IMR-90 (cell line): ENCODE data around the gene GARNL3. TPM values are rescaled to one million over a fixed set of nuclear protein-coding genes. Genes with fewer than 3 reads are reported as not detected.

Experiments
- ATAC-seq: fragments of 200-7000 bp; cut with Tn5 transposase; 2 replicates; pipeline ENCODE4 v1.9.1; 2020; ENCODE audit warnings: low read depth, mild to moderate bottlenecking, moderate library complexity
- BruUV-seq: library from RNA; stranded (reverse); fragments of 400-500 nt; replicated peaks from 2 replicates; lab custom pipeline; 2021; lab: Mats Ljungman, UMichigan
- CTCF ChIA-PET: fragments of 300-600 bp; formaldehyde crosslinking; extraction: SDS; loops from one replicate; lab custom pipeline; 2021; ENCODE audit warnings: antibody characterized with exemption; lab: Yijun Ruan, JAX
- POLR2A ChIA-PET: fragments of 300-600 bp; sonication (Branson Sonifier 250); formaldehyde crosslinking; loops from one replicate; lab custom pipeline; 2022; ENCODE audit warnings: antibody characterized with exemption; ENCODE audit not compliant: unreplicated experiment; lab: Charles Lee
- DNase-seq: peaks from one replicate; pipeline ENCODE4 v3.0.0; 2013
- H2AFZ ChIP-seq: replicated peaks from 2 replicates; pipeline ENCODE3; 2013; ENCODE audit warnings: low read length, mild to moderate bottlenecking; ENCODE audit not compliant: poor library complexity
- H2AK5ac ChIP-seq: 2 replicates; pipeline ENCODE4 v1.6.1; 2013; ENCODE audit warnings: low read depth, low read length, inconsistent platforms
- H2AK9ac ChIP-seq: replicated peaks from 2 replicates; pipeline ENCODE3; 2013; ENCODE audit warnings: mild to moderate bottlenecking, low read depth, low read length, moderate library complexity; ENCODE audit not compliant: poor library complexity
- H2BK120ac ChIP-seq: 2 replicates; pipeline ENCODE4 v1.6.1; 2013; ENCODE audit warnings: low read depth, low read length, inconsistent platforms
- H2BK15ac ChIP-seq: 3 replicates; pipeline ENCODE4 v1.6.1; 2013; ENCODE audit warnings: low read depth, low read length, inconsistent platforms
- H2BK20ac ChIP-seq: 2 replicates; pipeline ENCODE4 v1.6.1; 2013; ENCODE audit warnings: low read depth, mild to moderate bottlenecking, inconsistent platforms, low read length, moderate library complexity
- H2BK5ac ChIP-seq: 2 replicates; pipeline ENCODE4 v1.6.1; 2013; ENCODE audit warnings: mild to moderate bottlenecking, low read depth, low read length, inconsistent platforms; ENCODE audit not compliant: poor library complexity, severe bottlenecking
- H3K14ac ChIP-seq: replicated peaks from 2 replicates; pipeline ENCODE4 v1.6.1; 2013; ENCODE audit warnings: low read depth, low read length, inconsistent platforms
- H3K18ac ChIP-seq: 2 replicates; pipeline ENCODE4 v1.6.1; 2013; ENCODE audit warnings: low read depth, low read length, control low read depth
- H3K23ac ChIP-seq: 2 replicates; pipeline ENCODE4 v1.6.1; 2013; ENCODE audit warnings: low read depth, low read length, inconsistent platforms
- H3K27ac ChIP-seq: 2 replicates; pipeline ENCODE4 v1.5.1; 2013; ENCODE audit warnings: mild to moderate bottlenecking, control low read depth, low read length; ENCODE audit not compliant: insufficient read depth
- H3K27me3 ChIP-seq: 2 replicates; pipeline ENCODE4 v1.6.1; 2013; ENCODE audit warnings: low read length; ENCODE audit not compliant: control insufficient read depth, insufficient read depth
- H3K36me3 ChIP-seq: 2 replicates; pipeline ENCODE4 v1.6.1; 2013; ENCODE audit warnings: low read length, mixed read lengths; ENCODE audit not compliant: control insufficient read depth, insufficient read depth
- H3K4ac ChIP-seq: 2 replicates; pipeline ENCODE4 v1.6.1; 2013; ENCODE audit warnings: low read depth, low read length, inconsistent platforms
- H3K4me1 ChIP-seq: 2 replicates; pipeline ENCODE4 v1.6.1; 2013; ENCODE audit warnings: low read length, mixed read lengths; ENCODE audit not compliant: control insufficient read depth, insufficient read depth
- H3K4me2 ChIP-seq: 2 replicates; pipeline ENCODE4 v1.6.1; 2013; ENCODE audit warnings: low read depth, mild to moderate bottlenecking, control low read depth, low read length, moderate library complexity
- H3K4me3 ChIP-seq: 2 replicates; pipeline ENCODE4 v1.5.1; 2013; ENCODE audit warnings: low read depth, mild to moderate bottlenecking, control low read depth, low read length, moderate library complexity; ENCODE audit not compliant: insufficient read depth
- H3K56ac ChIP-seq: 2 replicates; pipeline ENCODE4 v1.6.1; 2013; ENCODE audit warnings: low read length, inconsistent platforms; ENCODE audit not compliant: insufficient read depth; ENCODE audit errors: extremely low read depth
- H3K79me1 ChIP-seq, 2 experiments: 2 replicates each; pipeline ENCODE4 v1.6.1; 2013; ENCODE audit warnings: low read length in 2 of 2, inconsistent platforms in 1 of 2, low read depth in 1 of 2
- H3K9ac ChIP-seq: 2 replicates; pipeline ENCODE4 v1.6.1; 2013; ENCODE audit warnings: low read depth, low read length, control low read depth
- H3K9me1 ChIP-seq: 2 replicates; pipeline ENCODE4 v1.6.1; 2013; ENCODE audit warnings: low read length, inconsistent platforms; ENCODE audit not compliant: insufficient read depth
- H3K9me3 ChIP-seq: 2 replicates; pipeline ENCODE4 v1.6.1; 2013; ENCODE audit warnings: low read length; ENCODE audit not compliant: control insufficient read depth, insufficient read depth
- H4K20me1 ChIP-seq: 2 replicates; pipeline ENCODE4 v1.6.1; 2013; ENCODE audit warnings: low read length, inconsistent platforms; ENCODE audit not compliant: insufficient read depth
- H4K5ac ChIP-seq: 2 replicates; pipeline ENCODE4 v1.6.1; 2013; ENCODE audit warnings: mild to moderate bottlenecking, low read depth, low read length, control low read depth
- H4K8ac ChIP-seq, 2 experiments: 2 replicates each; pipeline ENCODE4 v1.6.1; 2013; ENCODE audit warnings: low read depth in 2 of 2, low read length in 2 of 2, control low read depth in 1 of 2, inconsistent platforms in 1 of 2
- H4K91ac ChIP-seq: 2 replicates; pipeline ENCODE4 v1.6.1; 2013; ENCODE audit warnings: low read depth, low read length, inconsistent platforms; ENCODE audit not compliant: insufficient read depth
- BHLHE40 ChIP-seq: fragments of 150-350 bp; IDR thresholded peaks from 2 replicates; pipeline ENCODE4 v1.6.1; 2016; ENCODE audit warnings: mild to moderate bottlenecking, low read depth, low read length
- CEBPB ChIP-seq: IDR thresholded peaks from 2 replicates; pipeline ENCODE4 v1.6.1; 2012; ENCODE audit warnings: low read depth, low read length, improper control_type of control experiment
- CHD1 ChIP-seq: IDR thresholded peaks from 2 replicates; pipeline ENCODE4 v1.6.1; 2012; ENCODE audit warnings: low read depth, low read length, improper control_type of control experiment
- FOS ChIP-seq: fragments of 150-350 bp; IDR thresholded peaks from 2 replicates; pipeline ENCODE4 v1.6.1; 2016; ENCODE audit warnings: low read depth, low read length
- MAZ ChIP-seq: IDR thresholded peaks from 2 replicates; pipeline ENCODE4 v1.6.1; 2012; ENCODE audit warnings: low read depth, mild to moderate bottlenecking, low read length, improper control_type of control experiment, moderate library complexity, borderline replicate concordance
- POLR2A ChIP-seq: IDR thresholded peaks from 2 replicates; pipeline ENCODE4 v1.6.1; 2012; ENCODE audit warnings: mild to moderate bottlenecking, low read depth, low read length
- WGBS, 2 experiments: methylation state at CpG; one replicate each; pipeline versions ENCODE4 v1.1.5 to v1.1.7; 2013; ENCODE audit warnings: missing lambda C conversion rate in 2 of 2; ENCODE audit not compliant: insufficient read length in 1 of 2; ENCODE audit errors: extremely low coverage in 2 of 2; 5-methylcytosine and 5-hydroxymethylcytosine counted together
- dilution Hi-C: fragments of 300-500 bp; cut with HindIII; formaldehyde crosslinking; loops from one replicate; pipeline ENCODE4 v1.14.3; 2018; ENCODE audit warnings: low sequenced_read_pairs; ENCODE audit not compliant: unreplicated experiment
- in situ Hi-C: fragments of 300-500 bp; cut with MboI; formaldehyde crosslinking; loops from 3 replicates; pipeline ENCODE4 v1.14.3; 2019; ENCODE audit warnings: low sequenced_read_pairs, inconsistent platforms, mixed read lengths
- intact Hi-C: fragments of 100-400 bp; cut with micrococcal nuclease; formaldehyde crosslinking; loops from 2 replicates; pipeline ENCODE4 v1.10.0; 2022
- polyA plus RNA-seq, 3 experiments: library from polyadenylated mRNA; depleted of rRNA; stranded (reverse); fragments of >200 nt; gene quantifications; 2 replicates each; pipeline ENCODE4 v1.2.3, GENCODE V29; 2012; ENCODE audit warnings: low replicate concordance in 1 of 3
- total RNA-seq: library from RNA; depleted of rRNA; stranded (reverse); fragments of >200 nt; gene quantifications from 2 replicates; pipeline ENCODE4 v1.2.3, GENCODE V29; 2012

The GARNL3 gene
- total and polyA plus RNA-seq, 2 of the 4 experiments (the other 2 are of a cell fraction): 1.9 to 5.0 TPM

GRCh38 chr9:127316586-127317323, 52.2 kb downstream of the GARNL3 start:
- H3K36me3 ChIP-seq: no peaks in the 10 kb centered on the region
- peak; percentile 39 for DNase-seq
- H3K4me1 ChIP-seq: peaks cover 2% of the 10 kb centered on the region; the same call in 1 of the 2 replicates
- dilution Hi-C loops (no loop called here), intact Hi-C loops (no loop called here), in situ Hi-C loops (no loop called here)
- peak; percentile 75 for ATAC-seq
- no peak overlapping the region for H3K27ac ChIP-seq
- no CpG with 5 or more reads among the region's 5 CpGs for WGBS, 2 experiments
- no peak overlapping the region for H3K23ac ChIP-seq
- no peak overlapping the region for H4K8ac ChIP-seq
- no peak overlapping the region for H3K4ac ChIP-seq
- no peak overlapping the region for H2AK9ac ChIP-seq
- no peak overlapping the region for H4K5ac ChIP-seq
- no peak overlapping the region for H3K56ac ChIP-seq
- H4K20me1 ChIP-seq: no peaks in the 10 kb centered on the region
- no peak overlapping the region for H3K18ac ChIP-seq
- no TSS peak for BruUV-seq
- H2BK20ac ChIP-seq: no peak overlapping the region
- no peak overlapping the region for H2BK120ac ChIP-seq
- TF ChIP-seq POLR2A: no peak
- no peak for TF ChIP-seq CHD1
- TF ChIP-seq FOS: no peak
- TF ChIP-seq MAZ: no peak
- no peak for TF ChIP-seq BHLHE40
- TF ChIP-seq CEBPB: peak; percentile 3; the same call in 1 of the 2 replicates
- no peak overlapping the region for H4K91ac ChIP-seq
- no peak overlapping the region for H3K14ac ChIP-seq
- H3K4me2 ChIP-seq: no peak overlapping the region
- H3K27me3 ChIP-seq: no peaks in the 10 kb centered on the region
- H3K9me3 ChIP-seq: no peaks in the 10 kb centered on the region
- no peak overlapping the region for H3K4me3 ChIP-seq
- no peak overlapping the region; the same call in 1 of the 2 replicates for H2AK5ac ChIP-seq
- H2BK5ac ChIP-seq: no peak overlapping the region
- ChIA-PET CTCF (interaction anchor here (1.0 kb wide), 1 partner anchor 30 kb away, joined by 4 read pairs; no protein-coding TSS in a partner anchor), POLR2A (no interaction called here)
- H2BK15ac ChIP-seq: no peak overlapping the region
- H2AFZ ChIP-seq: no peak overlapping the region
- H3K9me1 ChIP-seq: peaks cover 7% of the 10 kb centered on the region; the same call in 1 of the 2 replicates
- H3K79me1 ChIP-seq: no peaks in the 10 kb centered on the region
- no peak overlapping the region for H3K9ac ChIP-seq
